Fibroblast of lung (primary cell): ENCODE results near the gene UBAP2.

ENCODE experiments used
- CTCF ChIP-seq, 2 donors: IDR thresholded peaks in 1 of 2; conservative IDR thresholded peaks in 1 of 2; 1 replicate in 1 of 2; 2 replicates in 1 of 2; pipeline ENCODE4 v1.5.1; 2011 to 2012; ENCODE audit warnings: low read length in 2 of 2, control low read depth in 1 of 2, inconsistent platforms in 1 of 2, low read depth in 1 of 2, mild to moderate bottlenecking in 1 of 2
- EZH2 ChIP-seq: IDR thresholded peaks from 2 replicates; pipeline ENCODE4 v1.5.1; 2012; ENCODE audit warnings: low read length, control low read depth, mild to moderate bottlenecking; ENCODE audit errors: missing control alignments

GRCh38 chr9:34072868-34073590 lies 24.3 kb upstream of the UBAP2 start:
- TF ChIP-seq CTCF (conservative IDR thresholded peaks at IDR 0.05 in 1 of 2, IDR thresholded peaks at IDR 0.05 in 1 of 2; ENCODE audit: low read depth in 1 of 2, low read length in 2 of 2) (no peak), EZH2 (no peak)
